Measurements from ENCODE around the gene SAAL1. TPM values are rescaled to one million over a fixed set of nuclear protein-coding genes. Genes with fewer than 3 reads are reported as not detected.

SAAL1 gene
- total and polyA plus RNA-seq, 12 donors: 4.9 to 16.5 (median 7.1) TPM

DNA sequence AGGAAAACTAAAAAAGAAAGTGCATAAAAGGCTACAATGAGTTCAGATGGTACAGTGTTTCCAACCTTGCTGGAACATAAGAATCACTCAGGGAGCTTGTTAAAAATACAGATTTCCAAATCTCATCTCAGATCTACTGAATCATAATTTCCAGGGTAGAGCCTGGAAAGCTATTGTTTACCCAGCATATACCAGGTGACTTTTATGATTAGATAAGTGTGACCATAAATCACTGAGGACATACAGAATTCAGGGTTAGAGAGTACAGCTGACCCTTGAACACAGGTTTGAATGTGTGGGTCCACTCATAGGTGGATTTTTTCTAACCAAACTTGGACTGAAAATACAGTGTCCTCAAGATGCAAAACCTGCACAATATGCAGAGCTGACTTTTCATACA lies 11.9 kb downstream of the SAAL1 start:
- H3K4me3 ChIP-seq: no peak overlapping the region
- no peaks in the 10 kb centered on the region for H3K9me3 ChIP-seq
- no peak overlapping the region for H3K27ac ChIP-seq
- H3K4me1 ChIP-seq: no peaks in the 10 kb centered on the region
- TF ChIP-seq, protein P1, sequence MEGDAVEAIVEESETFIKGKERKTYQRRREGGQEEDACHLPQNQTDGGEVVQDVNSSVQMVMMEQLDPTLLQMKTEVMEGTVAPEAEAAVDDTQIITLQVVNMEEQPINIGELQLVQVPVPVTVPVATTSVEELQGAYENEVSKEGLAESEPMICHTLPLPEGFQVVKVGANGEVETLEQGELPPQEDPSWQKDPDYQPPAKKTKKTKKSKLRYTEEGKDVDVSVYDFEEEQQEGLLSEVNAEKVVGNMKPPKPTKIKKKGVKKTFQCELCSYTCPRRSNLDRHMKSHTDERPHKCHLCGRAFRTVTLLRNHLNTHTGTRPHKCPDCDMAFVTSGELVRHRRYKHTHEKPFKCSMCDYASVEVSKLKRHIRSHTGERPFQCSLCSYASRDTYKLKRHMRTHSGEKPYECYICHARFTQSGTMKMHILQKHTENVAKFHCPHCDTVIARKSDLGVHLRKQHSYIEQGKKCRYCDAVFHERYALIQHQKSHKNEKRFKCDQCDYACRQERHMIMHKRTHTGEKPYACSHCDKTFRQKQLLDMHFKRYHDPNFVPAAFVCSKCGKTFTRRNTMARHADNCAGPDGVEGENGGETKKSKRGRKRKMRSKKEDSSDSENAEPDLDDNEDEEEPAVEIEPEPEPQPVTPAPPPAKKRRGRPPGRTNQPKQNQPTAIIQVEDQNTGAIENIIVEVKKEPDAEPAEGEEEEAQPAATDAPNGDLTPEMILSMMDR (IDR thresholded peaks at IDR 0.05): no peak
- H3K36me3 ChIP-seq: peaks cover 0 to 89% (median 40%) of the 10 kb centered on the region in 9 donors
- intact Hi-C loops (cut with DNase I): no loop called here
- DNase-seq (no peak), ATAC-seq (no peak)
- no peaks in the 10 kb centered on the region for H3K27me3 ChIP-seq

DNA sequence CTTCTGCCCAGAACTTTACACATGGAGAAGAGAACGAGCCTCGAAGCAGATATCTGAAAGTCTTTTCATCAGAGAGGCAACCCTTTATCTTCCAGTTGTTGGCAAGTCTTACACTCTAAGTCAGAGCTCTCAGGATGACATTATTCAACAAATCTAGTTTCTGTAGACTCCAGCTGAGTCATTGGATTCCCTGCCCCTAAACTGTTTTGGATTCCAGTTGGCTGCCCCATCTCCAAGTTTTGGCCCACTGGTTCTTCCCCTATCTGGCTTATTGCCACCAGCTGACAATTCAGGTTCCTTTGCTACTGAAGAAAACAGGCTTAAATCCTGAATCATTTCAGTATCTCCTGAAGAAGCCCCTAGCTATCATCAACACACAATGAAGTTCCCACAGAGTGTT lies 14.2 kb downstream of the SAAL1 start:
- Histone ChIP-seq H3K4me3 (no peak overlapping the region), H3K36me3 (peaks cover 0 to 100% (median 59%) of the 10 kb centered on the region in 9 donors), H3K4me1 (no peaks in the 10 kb centered on the region), H3K9me3 (no peaks in the 10 kb centered on the region), H3K27ac (no peak overlapping the region), H3K27me3 (no peaks in the 10 kb centered on the region)
- ATAC-seq: no peak
- TF ChIP-seq, protein P1 (IDR thresholded peaks at IDR 0.05): no peak
- 90 to 93% methylated on average over 2 of the region's 2 CpGs for WGBS, 2 donors
- no peak for DNase-seq
- intact Hi-C loops (cut with DNase I): no loop called here

DNA sequence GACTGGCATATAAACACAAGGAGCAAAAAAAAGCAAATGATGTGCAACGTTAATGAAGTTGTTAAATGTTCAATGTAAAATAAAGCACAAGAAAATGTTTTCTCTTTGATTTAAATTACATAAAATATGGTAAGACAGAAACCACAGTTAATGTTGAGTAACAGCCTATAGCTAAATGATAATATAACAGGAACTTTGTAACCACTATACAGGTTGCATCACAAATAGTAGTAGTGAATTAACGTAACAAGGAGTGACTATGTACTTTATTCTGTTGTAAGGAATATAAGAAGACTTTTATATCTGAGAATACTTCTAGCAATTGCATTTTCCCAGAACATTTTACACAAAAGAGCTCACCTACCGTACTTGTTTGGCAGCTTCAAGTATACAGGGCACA lies 16.9 kb downstream of the SAAL1 start:
- DNase-seq (no peak), ATAC-seq (no peak)
- intact Hi-C loops (cut with DNase I): no loop called here
- H3K9me3 ChIP-seq: no peaks in the 10 kb centered on the region
- peaks cover 0 to 99% (median 48%) of the 10 kb centered on the region in 9 donors for H3K36me3 ChIP-seq
- no peak overlapping the region for H3K4me3 ChIP-seq
- H3K4me1 ChIP-seq: no peaks in the 10 kb centered on the region
- TF ChIP-seq, protein P1 (IDR thresholded peaks at IDR 0.05): no peak
- H3K27ac ChIP-seq: no peak overlapping the region
- H3K27me3 ChIP-seq: no peaks in the 10 kb centered on the region
- 93 to 94% methylated on average over 3 of the region's 3 CpGs for WGBS, 2 donors

DNA sequence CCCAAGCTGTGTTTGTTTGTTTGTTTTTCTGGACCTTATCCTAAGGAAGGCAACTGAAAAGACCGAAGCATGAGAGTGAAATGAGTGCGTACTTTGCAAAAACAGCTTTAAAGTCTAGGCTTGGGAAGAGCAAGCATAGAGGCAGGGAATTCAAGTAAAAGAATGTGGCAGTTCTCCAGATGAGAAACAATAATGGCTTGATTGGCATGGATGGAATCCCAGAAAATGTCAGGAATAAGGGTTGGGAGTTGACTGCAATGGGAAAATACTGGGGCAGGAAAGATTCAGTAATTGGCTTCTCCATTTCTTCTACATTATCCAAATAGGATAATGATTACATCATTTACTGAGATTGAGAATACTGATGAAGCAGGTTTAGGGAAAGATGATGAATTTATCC lies 17.5 kb downstream of the SAAL1 start:
- Histone ChIP-seq H3K36me3 (peaks cover 0 to 99% (median 44%) of the 10 kb centered on the region in 9 donors), H3K27me3 (no peaks in the 10 kb centered on the region), H3K9me3 (no peaks in the 10 kb centered on the region), H3K4me3 (no peak overlapping the region), H3K4me1 (no peaks in the 10 kb centered on the region), H3K27ac (no peak overlapping the region)
- intact Hi-C loops (cut with DNase I): no loop called here
- DNase-seq (no peak), ATAC-seq (no peak)
- 97% methylated on average over 2 of the region's 2 CpGs for WGBS, 2 donors
- TF ChIP-seq, protein P1 (IDR thresholded peaks at IDR 0.05): no peak
